H9 (cell line): ENCODE results near the gene LHCGR. TPM values are rescaled to one million over a fixed set of nuclear protein-coding genes. Genes with fewer than 3 reads are reported as not detected.

Experiments used
- DNase-seq: peaks from one replicate; pipeline ENCODE4 v3.0.0-alpha.2; 2017
- H2AFZ ChIP-seq: one replicate; pipeline ENCODE4 v1.6.1; 2013; ENCODE audit warnings: mild to moderate bottlenecking, low read length, control low read depth, moderate library complexity
- H2AK5ac ChIP-seq: 2 replicates; pipeline ENCODE4 v1.6.1; 2013; ENCODE audit warnings: low read length, control low read depth, mixed read lengths; ENCODE audit not compliant: insufficient read length
- H2BK120ac ChIP-seq: one replicate; pipeline ENCODE4 v1.6.1; 2013; ENCODE audit warnings: low read depth, mild to moderate bottlenecking, low read length, control low read depth, inconsistent platforms; ENCODE audit not compliant: poor library complexity, severe bottlenecking
- H2BK12ac ChIP-seq: 2 replicates; pipeline ENCODE4 v1.6.1; 2013; ENCODE audit warnings: low read length, control low read depth, mixed read lengths, low read depth; ENCODE audit not compliant: insufficient read length
- H2BK15ac ChIP-seq: 2 replicates; pipeline ENCODE4 v1.6.1; 2013; ENCODE audit warnings: low read depth, low read length, control low read depth
- H2BK20ac ChIP-seq: one replicate; pipeline ENCODE4 v1.6.1; 2013; ENCODE audit warnings: low read depth, mild to moderate bottlenecking, low read length, control low read depth, inconsistent platforms; ENCODE audit not compliant: poor library complexity, severe bottlenecking
- H2BK5ac ChIP-seq: 2 replicates; pipeline ENCODE4 v1.6.1; 2013; ENCODE audit warnings: low read length, control low read depth, mixed read lengths; ENCODE audit not compliant: insufficient read length
- H3K14ac ChIP-seq: 2 replicates; pipeline ENCODE4 v1.6.1; 2013; ENCODE audit warnings: low read length, control low read depth; ENCODE audit not compliant: insufficient read depth
- H3K18ac ChIP-seq: 2 replicates; pipeline ENCODE4 v1.6.1; 2013; ENCODE audit warnings: low read depth, mild to moderate bottlenecking, mixed read lengths, low read length, control low read depth; ENCODE audit not compliant: insufficient read length
- H3K23ac ChIP-seq: 2 replicates; pipeline ENCODE4 v1.6.1; 2013; ENCODE audit warnings: low read length, control low read depth, mixed read lengths, low read depth; ENCODE audit not compliant: insufficient read length
- H3K23me2 ChIP-seq: 2 replicates; pipeline ENCODE4 v1.6.1; 2013; ENCODE audit warnings: low read depth, mild to moderate bottlenecking, mixed read lengths, low read length, control low read depth; ENCODE audit not compliant: insufficient read length, poor library complexity, severe bottlenecking
- H3K27ac ChIP-seq: 2 replicates; pipeline ENCODE4 v1.5.1; 2013; ENCODE audit warnings: low read length, control low read depth, mixed read lengths, low read depth; ENCODE audit not compliant: insufficient read length
- H3K27me3 ChIP-seq: 2 replicates; pipeline ENCODE4 v1.6.1; 2013; ENCODE audit warnings: low read length, control low read depth, inconsistent platforms; ENCODE audit not compliant: insufficient read depth
- H3K4ac ChIP-seq: 2 replicates; pipeline ENCODE4 v1.6.1; 2013; ENCODE audit warnings: low read depth, mild to moderate bottlenecking, control low read depth, inconsistent platforms, low read length, moderate library complexity
- H3K4me1 ChIP-seq: 2 replicates; pipeline ENCODE4 v1.6.1; 2013; ENCODE audit warnings: low read length, control low read depth, inconsistent platforms; ENCODE audit not compliant: insufficient read depth
- H3K4me2 ChIP-seq: 2 replicates; pipeline ENCODE4 v1.6.1; 2013; ENCODE audit warnings: low read length, control low read depth, mixed read lengths; ENCODE audit not compliant: insufficient read length, insufficient read depth
- H3K56ac ChIP-seq: 2 replicates; pipeline ENCODE4 v1.6.1; 2013; ENCODE audit warnings: low read depth, mild to moderate bottlenecking, mixed read lengths, low read length, control low read depth; ENCODE audit not compliant: insufficient read length
- H3K79me1 ChIP-seq: 2 replicates; pipeline ENCODE4 v1.6.1; 2013; ENCODE audit warnings: low read depth, mild to moderate bottlenecking, moderate library complexity, low read length, control low read depth, inconsistent platforms; ENCODE audit not compliant: insufficient read depth, poor library complexity, severe bottlenecking
- H3K79me2 ChIP-seq: 2 replicates; pipeline ENCODE4 v1.6.1; 2013; ENCODE audit warnings: low read length, control low read depth, inconsistent platforms; ENCODE audit not compliant: insufficient read depth
- H3K9ac ChIP-seq: 2 replicates; pipeline ENCODE4 v1.6.1; 2013; ENCODE audit warnings: low read length, control low read depth, mixed read lengths; ENCODE audit not compliant: insufficient read length; ENCODE audit errors: extremely low read depth
- H3K9me3 ChIP-seq: one replicate; pipeline ENCODE4 v1.6.1; 2013; ENCODE audit warnings: low read depth, low read length, inconsistent platforms; ENCODE audit not compliant: control insufficient read depth
- H3T11ph ChIP-seq: one replicate; pipeline ENCODE4 v1.6.1; 2013; ENCODE audit warnings: mild to moderate bottlenecking, low read length, control low read depth, inconsistent platforms
- H4K20me1 ChIP-seq: one replicate; pipeline ENCODE4 v1.6.1; 2013; ENCODE audit not compliant: control insufficient read depth, insufficient read length, insufficient read depth
- H4K5ac ChIP-seq: 2 replicates; pipeline ENCODE4 v1.6.1; 2013; ENCODE audit warnings: low read depth, mild to moderate bottlenecking, mixed read lengths, low read length, control low read depth; ENCODE audit not compliant: insufficient read length
- H4K8ac ChIP-seq: replicated peaks from 2 replicates; pipeline ENCODE4 v1.6.1; 2013; ENCODE audit warnings: low read length, control low read depth, mixed read lengths, low read depth; ENCODE audit not compliant: insufficient read length
- H4K91ac ChIP-seq: 2 replicates; pipeline ENCODE4 v1.6.1; 2013; ENCODE audit warnings: low read depth, mild to moderate bottlenecking, moderate library complexity, mixed read lengths, low read length, control low read depth; ENCODE audit not compliant: insufficient read length
- H3K27ac Mint-ChIP-seq, 3 experiments: 2 replicates in 2 of 3; 3 replicates in 1 of 3; pipeline ENCODE4 v1.8.0; 2020 to 2021; ENCODE audit warnings: mixed read lengths in 3 of 3, mild to moderate bottlenecking in 1 of 3, moderate library complexity in 1 of 3
- H3K27me3 Mint-ChIP-seq: 2 replicates; pipeline ENCODE4 v1.8.0; 2021; ENCODE audit warnings: low read depth, mild to moderate bottlenecking, moderate library complexity, mixed read lengths
- H3K36me3 Mint-ChIP-seq, 3 experiments: 2 replicates in 2 of 3; 3 replicates in 1 of 3; pipeline ENCODE4 v1.8.0; 2020 to 2021; ENCODE audit warnings: low read depth in 3 of 3, mixed read lengths in 3 of 3; ENCODE audit not compliant: insufficient read depth in 1 of 3
- H3K4me1 Mint-ChIP-seq, 2 experiments: 2 replicates each; pipeline ENCODE4 v1.8.0; 2020; ENCODE audit warnings: mixed read lengths in 2 of 2
- H3K4me3 Mint-ChIP-seq, 2 experiments: 2 replicates in 1 of 2; 3 replicates in 1 of 2; pipeline ENCODE4 v1.8.0; 2020 to 2021; ENCODE audit warnings: mild to moderate bottlenecking in 2 of 2, mixed read lengths in 2 of 2, moderate library complexity in 1 of 2
- H3K9me3 Mint-ChIP-seq, 2 experiments: 2 replicates in 1 of 2; 3 replicates in 1 of 2; pipeline ENCODE4 v1.8.0; 2020; ENCODE audit warnings: mild to moderate bottlenecking in 2 of 2, mixed read lengths in 2 of 2, moderate library complexity in 1 of 2
- CTCF ChIP-seq: fragments of 200-600 bp; sonication (generic); conservative IDR thresholded peaks from 3 replicates; pipeline ENCODE4 v1.8.0; 2021; ENCODE audit warnings: antibody characterized with exemption, mild to moderate bottlenecking
- WGBS: extraction: QIAGEN DNeasy Blood & Tissue Kit; methylation state at CpG from one replicate; pipeline ENCODE4 v1.1.7; 2013; ENCODE audit warnings: missing lambda C conversion rate, low lambda C conversion rate, mixed read lengths; ENCODE audit not compliant: insufficient read length; ENCODE audit errors: extremely low coverage; 5-methylcytosine and 5-hydroxymethylcytosine counted together
- total RNA-seq: library from RNA; stranded (reverse); gene quantifications from 2 replicates; pipeline ENCODE4 v1.2.1, GENCODE V29; 2021

LHCGR gene
- total RNA-seq, 1 experiment from 2014 or later = 0.44 TPM

- H3K9me3 Mint-ChIP-seq = no peaks in the 10 kb centered on the region; a peak in 1 of 5 replicates
- Histone ChIP-seq H4K20me1 (no peaks in the 10 kb centered on the region), H3K9me3 (no peaks in the 10 kb centered on the region), H2AK5ac (no peak overlapping the region), H4K8ac (no peak overlapping the region), H3K79me1 (no peaks in the 10 kb centered on the region), H3K27ac (no peak overlapping the region), H3K23me2 (no peaks in the 10 kb centered on the region), H3K27me3 (no peaks in the 10 kb centered on the region), H3K4ac (no peak overlapping the region), H3T11ph (no peak overlapping the region), H2BK15ac (no peak overlapping the region), H3K79me2 (no peaks in the 10 kb centered on the region), H4K91ac (no peak overlapping the region), H2BK12ac (no peak overlapping the region), H3K18ac (no peak overlapping the region), H3K23ac (no peak overlapping the region), H2BK5ac (no peak overlapping the region), H2BK120ac (no peak overlapping the region), H3K56ac (no peak overlapping the region), H3K14ac (no peak overlapping the region), H2BK20ac (no peak overlapping the region), H3K4me2 (no peak overlapping the region), H3K9ac (no peak overlapping the region), H4K5ac (no peak overlapping the region), H3K4me1 (peaks cover 4% of the 10 kb centered on the region; the same call in 1 of the 2 replicates), H2AFZ (no peak overlapping the region)
- no peaks in the 10 kb centered on the region for H3K27me3 Mint-ChIP-seq
- WGBS = no CpG with 5 or more reads among the region's 8 CpGs
- no peaks in the 10 kb centered on the region for H3K36me3 Mint-ChIP-seq
- peaks cover 23 to 28% of the 10 kb centered on the region in 2 experiments for H3K4me1 Mint-ChIP-seq
- H3K4me3 Mint-ChIP-seq = no peak overlapping the region
- no peak for DNase-seq
- no peak for TF ChIP-seq CTCF
- no peak overlapping the region for H3K27ac Mint-ChIP-seq
These were observed 32.1 kb upstream of the LHCGR start for GRCh38 chr2:48787580-48787979.
